HG02763 (cell line): ENCODE measurements around the gene SDC1.

ENCODE experiments used
- ATAC-seq: cut with Tn5 transposase; IDR thresholded peaks from one replicate; pipeline ENCODE4 v1.9.1; 2021; ENCODE audit warnings: mild to moderate bottlenecking, moderate library complexity; ENCODE audit not compliant: unreplicated experiment

Gene SDC1

DNA sequence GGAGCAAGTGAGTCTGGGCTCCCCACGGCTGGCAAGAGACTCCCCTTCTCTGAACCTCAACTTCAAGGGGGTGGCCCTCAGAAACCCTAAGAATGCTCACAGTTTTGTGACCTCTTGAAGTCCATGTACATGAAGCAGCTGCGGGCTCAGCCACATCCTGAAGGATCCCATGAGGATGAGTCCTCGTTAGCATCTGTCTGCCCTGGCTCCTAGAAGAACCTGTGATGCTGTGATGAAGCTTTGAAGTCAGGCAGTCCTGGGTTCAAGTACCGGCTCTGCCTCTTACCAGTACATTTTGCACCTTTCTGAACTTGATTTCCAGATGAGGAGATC is 38.1 kb downstream of the SDC1 start:
- ATAC-seq: no peak

GRCh38 chr2:20186078-20186854 is 38.7 kb downstream of the SDC1 start:
- no peak for ATAC-seq

GRCh38 chr2:20185176-20186022 is 39.5 kb downstream of the SDC1 start:
- ATAC-seq: no peak

- ATAC-seq: no peak
These were observed 40.6 kb downstream of the SDC1 start for GRCh38 chr2:20184067-20184938.

- ATAC-seq: no peak
These were observed 41.6 kb downstream of the SDC1 start for GRCh38 chr2:20183373-20183772.

- no peak for ATAC-seq
These were observed 42.5 kb downstream of the SDC1 start for GRCh38 chr2:20182241-20182931.

- no peak for ATAC-seq
These were observed 43.2 kb downstream of the SDC1 start for GRCh38 chr2:20181761-20182160.

GRCh38 chr2:20180676-20181648 is 44.0 kb downstream of the SDC1 start:
- no peak for ATAC-seq

DNA sequence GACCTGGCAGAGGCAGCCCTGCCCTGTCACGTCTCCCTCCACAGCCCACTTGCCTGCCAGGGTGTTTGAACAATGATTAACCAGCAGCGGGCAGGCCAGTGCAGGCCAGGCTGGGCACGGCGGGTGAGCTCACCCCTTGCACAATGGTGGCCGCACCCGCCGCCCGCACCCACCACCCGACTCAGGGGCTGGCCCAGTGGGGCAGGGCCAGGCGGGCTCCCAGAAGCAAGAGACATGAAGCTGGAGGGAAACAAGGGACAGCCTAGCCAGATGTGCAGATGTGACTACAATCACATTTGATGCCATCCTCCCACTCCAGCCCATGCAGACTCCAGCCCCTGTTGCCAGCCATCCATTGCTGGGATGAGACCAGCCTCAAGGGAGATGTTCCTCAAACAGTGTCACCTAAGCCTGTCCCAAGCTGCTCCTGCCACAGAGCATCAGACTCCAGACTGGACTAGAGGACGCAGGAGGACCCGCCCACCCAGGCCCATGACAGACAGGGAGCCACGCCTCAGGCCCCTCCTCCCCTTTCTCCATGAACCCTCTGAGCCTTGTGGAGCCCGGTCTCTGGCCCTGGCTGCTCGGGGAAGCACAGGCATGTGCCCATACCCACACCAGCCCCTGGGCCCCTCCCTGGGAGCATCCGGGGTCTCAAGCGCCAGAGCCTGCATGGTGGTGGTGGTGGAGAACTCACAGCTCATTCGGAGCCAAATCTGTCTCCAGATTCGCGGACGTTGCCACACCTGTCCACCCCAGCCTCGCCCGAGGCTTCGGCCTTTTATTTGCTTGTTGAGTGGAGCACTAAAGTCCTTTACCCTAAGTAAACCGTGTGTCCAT is 45.0 kb downstream of the SDC1 start:
- ATAC-seq: no peak

GRCh38 chr2:20179466-20179754 is 45.5 kb downstream of the SDC1 start:
- no peak for ATAC-seq

DNA sequence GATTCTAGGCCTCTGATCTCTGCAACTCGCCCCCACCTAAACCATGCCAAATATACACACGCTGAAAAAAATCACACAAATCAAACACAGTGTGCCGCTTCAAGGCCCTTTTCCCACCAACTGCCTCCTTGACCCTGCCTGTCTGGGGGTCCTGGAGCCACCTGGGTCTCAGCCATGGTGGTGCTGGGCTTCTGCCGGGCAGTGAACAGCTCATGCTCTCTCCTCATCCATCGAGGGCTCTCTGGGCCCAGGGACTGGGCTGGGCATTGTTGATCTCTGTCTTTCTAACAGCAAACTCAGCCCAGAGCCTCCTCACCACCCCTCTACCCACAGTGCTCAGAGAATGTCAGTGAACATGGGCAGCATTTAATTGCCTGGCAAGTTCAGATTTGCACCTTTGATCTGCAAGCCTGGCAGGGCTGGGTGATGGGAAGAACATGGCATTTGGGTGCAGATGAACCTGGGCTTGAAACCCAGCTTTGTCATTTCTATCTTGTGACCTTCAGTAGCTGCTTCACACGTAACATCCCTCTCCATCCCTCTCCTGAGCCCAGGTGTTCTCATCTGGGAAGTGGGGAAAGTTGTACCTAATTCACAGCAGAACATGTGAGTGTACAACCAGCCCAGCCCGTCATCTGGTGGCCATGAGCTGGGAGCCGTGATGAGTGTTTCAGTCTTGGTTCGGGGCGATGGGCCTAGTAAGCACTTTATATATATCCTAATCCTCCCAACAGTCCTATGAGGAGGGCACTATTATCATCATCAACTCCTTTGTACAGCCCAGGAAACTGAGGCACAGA is 46.1 kb downstream of the SDC1 start:
- no peak for ATAC-seq

- ATAC-seq: no peak
These were observed 46.7 kb downstream of the SDC1 start for GRCh38 chr2:20178249-20178607.

- no peak for ATAC-seq
These were observed 47.2 kb downstream of the SDC1 start for GRCh38 chr2:20177556-20178248.

GRCh38 chr2:20176760-20177159 is 48.2 kb downstream of the SDC1 start:
- no peak for ATAC-seq

GRCh38 chr2:20175931-20176330 is 49.0 kb downstream of the SDC1 start:
- ATAC-seq: no peak

DNA sequence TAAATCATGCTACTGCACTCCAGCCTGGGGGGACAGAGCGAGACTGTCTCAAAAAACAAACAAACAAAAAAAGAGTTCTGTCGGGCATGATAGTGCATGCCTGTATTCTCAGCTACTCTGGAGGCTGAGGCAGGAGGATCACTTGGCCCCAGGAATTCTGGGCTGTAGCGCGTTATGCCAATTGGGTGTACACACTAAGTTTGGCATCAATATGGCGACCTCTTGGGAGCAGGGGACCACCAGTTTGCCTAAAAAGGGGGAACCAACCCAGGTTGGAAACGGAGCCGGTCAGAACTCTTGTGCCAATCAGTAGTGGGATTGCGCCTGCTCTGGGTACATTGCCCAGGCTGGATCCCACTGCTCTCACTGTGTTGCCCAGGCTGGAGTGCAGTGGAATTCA is 49.7 kb downstream of the SDC1 start:
- no peak for ATAC-seq

DNA sequence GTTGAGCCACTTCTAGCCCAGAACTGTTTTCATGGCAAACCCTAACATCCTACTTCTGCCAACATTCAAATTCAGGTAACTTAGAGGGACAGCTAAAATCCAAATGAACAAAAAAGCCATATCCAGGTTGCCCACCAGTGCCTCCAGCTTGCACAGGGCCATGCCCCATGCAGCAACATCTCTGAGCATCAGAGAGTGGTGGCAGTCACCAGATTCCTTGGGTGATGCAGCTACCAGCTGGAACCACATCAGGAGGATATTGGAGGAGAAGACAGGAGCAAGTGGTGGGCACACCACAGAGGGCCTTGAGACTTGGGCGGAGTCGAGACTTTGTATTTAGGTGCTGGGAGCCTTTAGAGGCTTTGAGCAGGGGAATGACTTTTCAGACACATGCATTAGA is 50.5 kb downstream of the SDC1 start:
- no peak for ATAC-seq
